GM19238 (cell line): ENCODE results near the gene TCERG1L.

Source experiments
- DNase-seq: peaks from one replicate; pipeline ENCODE4 v3.0.0; 2011; ENCODE audit warnings: low spot score; ENCODE audit not compliant: insufficient read length

TCERG1L gene

DNA sequence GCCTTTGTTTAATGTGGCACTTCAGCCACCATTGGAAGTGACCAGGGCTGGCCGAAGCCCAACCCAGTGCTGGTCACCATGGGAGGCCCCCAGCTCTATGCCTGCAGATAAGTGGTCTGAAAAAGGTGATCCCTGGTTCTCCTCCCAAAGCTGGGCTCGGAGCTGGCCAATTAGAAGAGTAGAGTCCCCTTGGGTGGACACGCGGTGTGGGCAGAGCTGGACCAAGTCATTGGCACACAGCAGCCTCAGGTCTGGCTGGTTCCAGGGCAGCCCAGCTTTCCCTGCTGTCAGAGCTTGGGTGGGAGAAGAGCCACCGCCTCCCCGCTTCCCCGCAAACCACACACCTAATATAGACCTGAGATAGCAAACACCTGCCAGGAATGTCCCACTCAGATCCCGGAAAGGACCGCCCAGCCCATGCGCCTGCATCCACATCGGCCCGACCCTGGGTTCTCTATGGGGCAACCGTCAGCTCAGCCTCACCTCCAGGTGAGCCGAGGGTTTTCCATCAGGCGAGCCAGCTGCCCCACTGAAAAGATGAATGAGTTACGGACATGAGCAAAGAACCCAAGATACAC is 84.3 kb downstream of the TCERG1L start:
- no peak for DNase-seq

- DNase-seq = no peak
Observed at GRCh38 chr10:131226446-131227162, 84.9 kb downstream of the TCERG1L start.

DNA sequence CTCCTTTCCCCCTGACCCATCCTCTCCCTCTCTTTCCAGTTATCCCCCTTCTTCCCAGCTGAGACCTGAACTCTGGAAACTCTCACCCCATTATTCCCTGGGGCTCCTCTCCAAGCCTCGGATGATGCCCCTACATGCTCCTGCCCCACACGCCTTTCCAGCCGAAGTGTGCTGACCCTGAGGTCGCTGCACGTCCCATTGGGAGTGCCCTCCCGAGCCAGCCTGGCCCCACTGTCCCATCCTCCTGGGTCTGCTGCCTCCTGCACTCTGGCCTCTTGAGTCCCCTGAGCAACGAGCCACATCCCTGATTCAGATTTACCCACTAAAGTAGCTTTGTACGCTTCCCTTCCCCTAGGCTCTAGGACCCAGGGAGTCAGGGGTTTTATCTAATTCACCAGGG is 87.4 kb downstream of the TCERG1L start:
- no peak for DNase-seq

- DNase-seq = no peak
Observed at GRCh38 chr10:131223422-131223821, 88.1 kb downstream of the TCERG1L start.

DNA sequence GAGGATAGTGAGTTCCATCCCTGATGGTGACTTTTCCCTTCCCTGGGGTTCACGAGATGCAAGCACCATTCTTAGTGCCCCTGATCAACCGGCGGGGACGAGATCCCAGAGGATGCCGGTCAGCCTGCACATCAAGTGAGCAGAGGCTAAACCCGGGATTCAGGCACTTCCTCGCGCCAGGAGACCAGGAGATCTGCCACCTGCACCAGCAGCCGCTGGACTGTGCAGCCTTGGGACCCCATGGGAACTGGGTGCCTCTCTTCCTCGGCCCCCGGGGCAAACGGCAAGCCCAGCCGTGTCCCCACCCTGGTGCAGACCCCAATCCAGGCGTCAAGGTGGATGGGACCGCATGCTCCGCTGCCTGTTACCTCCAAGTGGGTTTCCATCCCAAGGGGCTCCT is 88.5 kb downstream of the TCERG1L start:
- no peak for DNase-seq

DNA sequence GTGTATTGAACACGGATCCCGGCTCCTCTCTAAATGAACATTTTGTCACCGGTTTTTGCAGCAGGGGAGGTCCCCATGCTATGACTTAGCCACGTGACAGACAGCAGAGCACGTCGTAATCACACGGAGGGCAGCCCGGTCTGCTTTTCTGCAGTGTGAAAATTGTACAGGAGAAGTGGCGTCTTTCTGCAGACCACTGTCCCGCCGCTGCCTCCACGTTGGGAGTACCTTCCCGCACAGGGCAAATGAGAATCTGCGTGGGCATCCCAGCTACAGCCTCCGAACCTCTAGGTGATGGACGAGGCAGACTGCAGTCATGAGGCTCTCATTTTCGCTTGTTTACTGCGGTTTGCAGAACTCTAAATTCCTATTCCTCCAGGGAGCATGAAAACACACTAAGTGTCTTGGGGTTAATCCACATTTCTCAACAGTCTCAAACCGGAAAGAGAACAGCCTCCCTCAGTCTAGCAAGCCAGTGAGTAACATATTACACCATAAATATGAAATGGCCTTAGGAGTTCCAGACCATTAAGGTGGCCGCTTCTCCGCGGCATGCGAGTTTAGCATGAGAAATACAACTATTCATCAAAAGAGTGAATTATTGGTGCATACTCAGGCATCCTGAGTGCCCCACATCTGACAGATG is 89.8 kb downstream of the TCERG1L start:
- no peak for DNase-seq

DNA sequence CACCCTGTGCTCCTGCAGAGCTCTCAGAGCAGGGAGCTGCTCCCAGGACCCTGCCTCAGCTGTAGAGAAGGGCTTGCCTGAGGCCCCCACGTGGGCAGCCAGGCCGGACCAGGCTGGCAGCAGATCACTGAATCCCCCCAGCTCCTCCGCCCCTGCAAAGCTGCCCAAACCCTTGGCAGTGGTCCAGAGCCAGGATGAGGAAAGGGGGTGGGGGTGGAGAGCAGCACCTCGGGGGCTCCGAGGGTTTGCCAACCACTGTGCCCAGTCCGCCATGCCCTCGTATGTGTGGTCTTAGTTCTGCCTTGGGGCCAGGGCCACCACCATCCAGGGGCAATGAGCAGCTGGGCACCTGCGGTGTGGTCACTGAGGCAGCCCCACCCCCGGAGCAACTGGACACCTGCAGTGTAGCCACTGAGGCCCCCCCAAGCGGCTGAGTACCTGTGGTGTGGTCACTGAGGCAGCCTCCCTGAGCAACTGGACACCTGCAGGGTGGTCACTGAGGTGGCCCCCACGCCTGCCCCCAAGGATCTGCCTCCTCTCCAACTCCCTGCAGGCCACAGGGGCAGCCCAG is 90.8 kb downstream of the TCERG1L start:
- no peak for DNase-seq

GRCh38 chr10:131219955-131220489 is 91.5 kb downstream of the TCERG1L start:
- DNase-seq = no peak

DNA sequence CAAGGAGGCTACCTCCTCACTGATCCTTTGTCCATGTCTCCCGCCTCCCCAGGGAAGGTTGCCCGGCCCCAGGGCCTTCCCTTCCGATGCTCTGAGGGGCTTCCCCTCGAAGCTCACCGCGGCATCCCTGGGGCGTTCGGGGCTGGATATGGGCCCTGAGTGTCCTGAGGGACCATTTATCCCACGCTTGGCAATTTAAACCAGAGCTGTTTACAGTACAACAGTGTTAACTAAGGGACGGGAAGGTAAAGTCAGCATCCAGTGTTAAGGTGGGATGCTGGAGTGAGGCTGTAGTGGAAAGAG is 92.0 kb downstream of the TCERG1L start:
- DNase-seq = no peak

- no peak for DNase-seq
Observed at GRCh38 chr10:131218811-131219583, 92.5 kb downstream of the TCERG1L start.

- DNase-seq = no peak
Observed at GRCh38 chr10:131216681-131217230, 94.8 kb downstream of the TCERG1L start.

DNA sequence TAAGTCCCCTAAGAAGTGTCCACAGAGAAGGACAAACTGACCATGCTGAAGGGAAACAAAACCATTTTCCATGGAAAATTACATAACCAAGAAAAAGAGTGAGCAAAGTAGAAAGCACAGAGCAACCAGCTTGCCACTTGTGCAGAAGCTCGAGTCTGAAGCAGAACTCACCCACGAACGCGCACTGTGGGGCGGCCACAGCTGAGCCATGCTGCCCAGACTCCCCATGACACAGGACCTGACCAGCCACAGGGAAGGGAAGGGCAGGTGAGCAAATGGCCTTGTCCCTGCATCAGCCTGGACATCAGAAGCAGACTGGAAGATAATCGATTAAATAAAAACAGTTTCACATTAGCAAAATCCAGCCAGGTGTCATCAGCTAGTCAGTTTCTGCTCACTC is 95.7 kb downstream of the TCERG1L start:
- DNase-seq = no peak

GRCh38 chr10:131214521-131215244 is 96.8 kb downstream of the TCERG1L start:
- DNase-seq = no peak

- DNase-seq = no peak
Observed at GRCh38 chr10:131213741-131214505, 97.6 kb downstream of the TCERG1L start.

DNA sequence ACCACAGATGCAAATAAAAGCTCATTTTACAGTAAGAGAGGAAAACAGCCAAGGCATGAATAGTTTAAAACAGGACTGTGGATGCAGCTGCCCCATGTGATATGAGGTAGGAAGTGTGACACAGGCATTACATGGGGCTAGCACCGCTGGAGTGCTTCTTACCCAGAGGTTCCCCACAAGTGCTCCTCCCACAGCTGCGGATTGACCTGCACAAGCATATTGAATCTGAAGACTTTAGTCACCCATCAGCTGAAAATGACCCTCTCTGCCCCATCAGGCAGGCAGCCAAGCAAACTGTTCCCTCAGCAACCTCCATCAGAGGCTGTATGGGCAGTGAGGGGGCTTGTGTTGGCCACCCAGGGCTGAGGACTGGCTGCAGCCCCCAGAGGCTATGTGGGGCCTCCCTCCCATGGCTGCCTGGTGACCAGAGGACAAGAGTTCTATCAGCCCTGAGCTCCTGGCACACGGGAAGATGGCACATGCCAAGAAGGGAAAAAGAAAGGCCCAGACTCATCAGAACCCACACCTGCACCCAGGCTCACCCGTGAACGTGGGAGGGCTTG is 98.7 kb downstream of the TCERG1L start:
- no peak for DNase-seq

DNA sequence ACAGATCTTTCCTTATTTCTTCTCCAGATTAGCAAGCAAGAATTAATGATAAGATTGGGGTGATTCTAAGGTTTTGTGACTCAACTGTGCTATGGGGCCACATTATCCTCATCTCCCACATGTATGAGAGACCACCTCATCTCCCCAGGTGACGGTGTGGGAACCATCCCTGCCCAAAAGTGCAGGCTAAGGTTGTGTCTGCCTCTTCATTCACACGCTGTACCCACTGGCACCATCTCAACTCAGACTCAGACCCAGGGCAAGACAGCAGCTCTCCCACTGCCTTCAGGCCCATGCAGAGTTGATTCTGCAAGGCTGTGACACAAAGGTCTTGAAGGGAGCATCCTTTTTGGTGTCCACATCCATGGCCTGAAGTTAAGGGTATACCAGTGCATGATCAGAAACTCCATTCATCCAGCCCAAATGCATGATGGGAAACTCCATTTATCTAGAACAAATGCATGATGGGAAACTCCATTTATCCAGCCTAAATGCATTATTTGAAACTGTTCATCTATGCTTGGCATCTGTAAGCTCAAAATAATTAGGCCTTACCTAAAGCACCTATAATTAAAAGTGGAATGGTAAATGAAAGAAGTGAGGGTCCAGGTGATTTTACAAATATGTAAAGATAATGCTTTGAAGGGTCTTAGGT is 99.4 kb downstream of the TCERG1L start:
- no peak for DNase-seq

DNA sequence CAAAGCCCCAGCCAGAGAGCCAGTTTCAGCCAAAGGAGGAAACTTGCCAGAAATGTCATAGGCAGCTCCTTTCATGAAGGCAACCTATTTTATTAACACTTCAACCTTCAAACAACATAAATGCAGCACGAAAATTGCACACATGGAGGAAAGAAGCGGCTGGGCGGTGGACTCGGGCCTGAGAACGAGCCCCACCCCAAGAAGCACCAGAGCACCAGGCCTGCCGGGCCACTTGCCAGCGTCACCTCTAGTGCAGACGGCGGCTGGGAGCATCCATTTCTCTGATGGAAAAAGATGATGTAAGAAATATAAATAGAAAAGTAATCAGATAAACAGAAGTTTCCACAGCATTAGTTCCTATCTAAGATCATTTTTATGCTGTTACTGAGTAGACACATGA is 100.0 kb downstream of the TCERG1L start:
- DNase-seq = no peak

- no peak for DNase-seq
Observed at GRCh38 chr10:131211146-131211545, 100.4 kb downstream of the TCERG1L start.

DNA sequence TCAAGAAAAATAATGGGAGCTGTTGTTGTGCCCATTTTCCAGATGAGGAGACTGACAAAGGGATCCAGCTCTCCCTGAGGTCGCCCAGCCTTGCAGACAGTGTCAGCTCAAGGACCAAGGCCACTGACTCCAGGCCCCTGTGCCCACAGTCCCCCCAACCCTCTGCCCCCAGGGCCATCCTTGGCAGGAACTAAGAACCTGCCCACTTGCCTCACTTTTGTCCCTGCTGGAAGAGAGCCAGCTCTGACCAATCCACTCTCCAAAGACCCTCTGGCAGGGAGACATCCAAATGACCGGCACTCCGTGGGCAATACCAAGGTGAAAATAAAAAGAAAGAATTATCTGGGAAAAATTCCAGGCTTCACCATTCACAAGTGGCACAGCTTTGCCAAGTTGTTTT is 101.3 kb downstream of the TCERG1L start:
- no peak for DNase-seq
